Measurements from ENCODE around the gene THYN1.

The THYN1 gene

DNA sequence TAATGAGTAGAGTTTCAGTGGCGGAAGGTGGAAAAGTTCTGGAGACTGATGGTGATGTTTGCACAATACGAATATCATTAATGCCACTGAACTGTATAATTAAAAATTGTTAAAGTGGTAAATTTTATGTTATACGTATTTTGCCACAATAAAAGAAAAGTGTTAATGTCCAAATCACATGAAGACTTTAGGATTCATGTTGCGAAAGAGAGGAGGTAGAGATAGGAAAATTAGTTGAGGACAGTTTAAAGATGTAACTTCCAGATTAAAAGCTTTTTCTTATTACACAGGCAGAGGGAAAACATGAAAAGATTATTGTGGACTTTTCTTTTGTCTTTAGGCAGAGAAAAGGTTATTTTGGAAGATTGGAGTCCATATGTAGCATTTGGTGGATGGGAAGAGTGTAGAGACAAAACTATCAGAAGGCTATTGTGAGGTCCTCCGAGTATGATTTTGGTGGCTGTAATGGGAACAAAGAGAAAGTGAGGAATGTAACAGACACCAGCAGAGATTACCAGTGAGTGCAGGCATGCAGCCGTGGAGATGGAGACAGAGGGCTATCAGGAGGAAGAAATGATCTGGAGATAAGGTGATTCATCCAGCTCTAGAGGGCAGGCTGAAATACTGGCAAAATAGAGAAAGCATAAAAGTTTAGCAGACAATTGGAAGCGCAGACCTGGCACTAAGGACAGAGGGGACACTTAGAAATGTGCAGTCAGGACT lies 16.2 kb downstream of the THYN1 start:
- TF ChIP-seq, protein P1, sequence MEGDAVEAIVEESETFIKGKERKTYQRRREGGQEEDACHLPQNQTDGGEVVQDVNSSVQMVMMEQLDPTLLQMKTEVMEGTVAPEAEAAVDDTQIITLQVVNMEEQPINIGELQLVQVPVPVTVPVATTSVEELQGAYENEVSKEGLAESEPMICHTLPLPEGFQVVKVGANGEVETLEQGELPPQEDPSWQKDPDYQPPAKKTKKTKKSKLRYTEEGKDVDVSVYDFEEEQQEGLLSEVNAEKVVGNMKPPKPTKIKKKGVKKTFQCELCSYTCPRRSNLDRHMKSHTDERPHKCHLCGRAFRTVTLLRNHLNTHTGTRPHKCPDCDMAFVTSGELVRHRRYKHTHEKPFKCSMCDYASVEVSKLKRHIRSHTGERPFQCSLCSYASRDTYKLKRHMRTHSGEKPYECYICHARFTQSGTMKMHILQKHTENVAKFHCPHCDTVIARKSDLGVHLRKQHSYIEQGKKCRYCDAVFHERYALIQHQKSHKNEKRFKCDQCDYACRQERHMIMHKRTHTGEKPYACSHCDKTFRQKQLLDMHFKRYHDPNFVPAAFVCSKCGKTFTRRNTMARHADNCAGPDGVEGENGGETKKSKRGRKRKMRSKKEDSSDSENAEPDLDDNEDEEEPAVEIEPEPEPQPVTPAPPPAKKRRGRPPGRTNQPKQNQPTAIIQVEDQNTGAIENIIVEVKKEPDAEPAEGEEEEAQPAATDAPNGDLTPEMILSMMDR (IDR thresholded peaks at IDR 0.05; ENCODE audit: low read depth, low read length): no peak
- no peak for DNase-seq (ENCODE audit: extremely low read depth, low read depth)

GRCh38 chr11:134235399-134235798 lies 17.8 kb downstream of the THYN1 start:
- no peak for DNase-seq (ENCODE audit: extremely low read depth, low read depth)
- TF ChIP-seq, protein P1 (IDR thresholded peaks at IDR 0.05; ENCODE audit: low read depth, low read length): no peak

- TF ChIP-seq, protein P1 (IDR thresholded peaks at IDR 0.05; ENCODE audit: low read depth, low read length): no peak
- no peak for DNase-seq (ENCODE audit: extremely low read depth, low read depth)
These were observed 19.4 kb downstream of the THYN1 start for GRCh38 chr11:134233729-134234179.

GRCh38 chr11:134231958-134232659 lies 21.0 kb downstream of the THYN1 start:
- DNase-seq (ENCODE audit: extremely low read depth, low read depth): no peak
- TF ChIP-seq, protein P1 (IDR thresholded peaks at IDR 0.05; ENCODE audit: low read depth, low read length): no peak

GRCh38 chr11:134230339-134230738 lies 22.8 kb downstream of the THYN1 start:
- TF ChIP-seq, protein P1 (IDR thresholded peaks at IDR 0.05; ENCODE audit: low read depth, low read length): no peak
- DNase-seq (ENCODE audit: extremely low read depth, low read depth): no peak

DNA sequence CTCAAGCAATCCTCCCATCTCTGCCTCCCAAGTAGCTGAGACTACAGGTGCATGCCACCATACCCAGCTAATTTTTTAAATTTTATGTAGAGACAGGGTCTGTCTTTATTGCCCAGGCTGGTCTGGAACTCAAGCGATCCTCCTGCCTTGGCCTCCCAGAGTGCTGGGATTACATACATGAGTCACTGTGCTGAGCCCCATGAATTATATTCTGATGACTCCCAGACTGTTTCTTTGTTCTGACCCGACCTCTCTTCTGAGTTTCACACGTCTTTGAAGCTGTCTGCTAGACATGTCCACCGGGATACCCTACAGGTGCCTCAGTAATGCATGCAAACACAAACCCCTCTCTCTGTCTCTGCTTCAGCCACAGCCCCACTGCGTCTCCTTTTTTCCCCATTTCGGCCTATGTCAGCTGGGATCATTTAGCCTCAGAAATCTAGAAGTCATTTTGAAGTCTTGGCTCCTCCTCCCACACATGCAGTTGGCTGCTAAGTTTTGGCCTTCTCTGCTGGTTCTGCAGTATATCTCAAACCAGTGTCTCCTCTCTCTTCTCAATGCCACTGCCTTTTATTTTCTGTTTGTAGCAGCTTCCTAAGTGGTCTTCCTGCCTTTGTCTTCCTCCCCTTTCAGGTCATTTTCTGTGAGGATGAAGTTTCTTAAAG lies 23.9 kb downstream of the THYN1 start:
- TF ChIP-seq, protein P1 (IDR thresholded peaks at IDR 0.05; ENCODE audit: low read depth, low read length): no peak
- DNase-seq (ENCODE audit: extremely low read depth, low read depth): no peak

- TF ChIP-seq, protein P1 (IDR thresholded peaks at IDR 0.05; ENCODE audit: low read depth, low read length): no peak
These were observed 24.5 kb downstream of the THYN1 start for GRCh38 chr11:134228625-134229024.

More at GRCh38 chr11:134228625-134229024, 24.5 kb downstream of the THYN1 start:
- DNase-seq (ENCODE audit: extremely low read depth, low read depth): no peak
